NCI-H526 (cell line): ENCODE results near the gene PCSK7.
A peak's percentile ranks its signal among the peaks of the same experiment; 100 is the strongest.

Experiments
- DNase-seq, 2 experiments: peaks; one replicate each; lab custom pipeline; 2025; lab: John Stamatoyannopoulos, UW

Gene PCSK7

DNA sequence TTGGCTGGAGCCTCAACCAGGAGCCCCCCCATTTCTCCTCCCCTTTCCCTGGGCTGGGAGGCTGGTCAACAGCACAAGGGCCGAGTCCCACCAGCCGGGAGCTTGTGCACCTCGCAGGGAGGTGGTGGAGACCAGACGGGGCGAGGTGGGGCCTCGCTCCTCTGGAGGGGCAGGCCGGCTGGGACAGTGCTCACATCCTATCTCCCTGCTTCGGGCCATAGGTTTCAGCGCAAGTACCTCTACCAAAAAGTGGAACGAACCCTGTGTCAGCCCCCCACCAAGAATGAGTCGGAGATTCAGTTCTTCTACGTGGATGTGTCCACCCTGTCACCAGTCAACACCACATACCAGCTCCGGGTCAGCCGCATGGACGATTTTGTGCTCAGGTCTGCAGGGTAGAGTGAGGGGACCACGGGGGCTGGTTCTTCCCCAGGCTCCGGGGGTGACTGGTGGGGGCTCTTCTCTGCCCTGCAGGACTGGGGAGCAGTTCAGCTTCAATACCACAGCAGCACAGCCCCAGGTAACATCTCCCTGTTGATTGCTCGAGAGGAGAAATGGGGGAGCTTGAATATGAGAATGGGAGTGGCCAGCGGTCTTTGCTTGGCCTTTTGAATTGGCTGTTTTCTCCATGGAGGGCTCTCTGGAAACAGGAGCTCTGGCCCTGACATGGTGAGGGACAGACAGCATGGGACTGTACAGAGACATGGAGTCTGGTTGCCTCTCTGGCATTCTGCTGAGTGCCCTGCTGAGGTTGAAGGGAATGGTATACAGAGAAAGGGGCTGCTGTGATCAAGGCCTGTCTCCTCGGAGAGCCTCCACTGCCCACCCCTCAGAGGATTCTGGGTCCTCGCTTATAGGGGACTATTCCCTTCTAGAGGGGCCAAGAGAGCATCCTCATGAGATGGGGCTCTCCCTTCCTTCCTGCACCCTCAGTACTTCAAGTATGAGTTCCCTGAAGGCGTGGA lies 50.0 kb downstream of the PCSK7 start:
- no peak for DNase-seq

DNA sequence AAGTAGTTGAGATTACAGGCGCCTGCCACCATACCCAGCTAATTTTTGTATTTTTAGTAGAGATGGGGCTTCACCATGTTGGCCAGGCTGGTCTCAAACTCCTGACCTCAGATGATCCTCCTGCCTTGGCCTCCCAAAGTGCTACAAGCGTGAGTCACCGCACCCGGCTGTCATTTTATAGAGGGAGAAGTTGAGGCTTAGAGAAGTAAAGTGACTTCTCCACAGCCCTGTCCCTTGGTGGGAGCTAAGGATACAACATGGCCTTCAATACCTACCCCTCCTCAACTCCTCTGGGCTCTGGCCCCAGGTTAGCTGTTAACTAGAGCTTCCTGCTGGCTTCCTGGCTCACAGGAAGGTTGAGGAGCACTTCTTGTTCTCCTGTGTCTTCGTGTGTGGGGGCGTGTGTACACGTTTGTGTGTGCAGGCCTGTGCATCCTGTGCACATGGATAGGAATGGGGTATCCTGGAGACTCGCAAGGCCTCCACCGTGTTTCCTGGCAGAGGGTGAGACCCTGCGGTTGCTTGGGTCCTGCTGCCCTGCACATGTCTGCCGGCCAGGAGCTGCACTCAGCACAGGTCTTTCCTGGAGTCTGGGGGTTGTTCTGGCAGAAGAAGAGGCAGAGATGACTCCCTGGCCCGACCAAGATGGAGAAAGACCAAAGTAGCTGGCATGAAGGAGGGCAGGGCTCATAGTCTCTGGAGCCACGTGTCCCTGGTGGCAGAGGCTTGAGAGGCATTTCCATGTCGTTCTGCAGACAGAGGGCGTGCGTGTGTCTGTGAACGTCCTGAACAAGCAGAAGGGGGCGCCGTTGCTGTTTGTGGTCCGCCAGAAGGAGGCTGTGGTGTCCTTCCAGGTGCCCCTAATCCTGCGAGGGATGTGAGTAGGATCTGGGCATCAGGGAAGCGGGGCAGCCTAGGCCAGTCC lies 51.0 kb downstream of the PCSK7 start:
- peak; percentile 81 to 92 for DNase-seq

- no peak for DNase-seq
Measured at GRCh38 chr11:117180020-117180419, 51.9 kb downstream of the PCSK7 start.

GRCh38 chr11:117179048-117179999 lies 52.5 kb downstream of the PCSK7 start:
- DNase-seq = peak in 1 of 2 experiments; percentile 80

- DNase-seq = peak; percentile 98 to 100
Measured at GRCh38 chr11:117178210-117179034, 53.5 kb downstream of the PCSK7 start, which contains the start of gene SIDT2. TSS of gene SIDT2 (plus strand) at chr11:117178743. CDS start at chr11:117179264, 521 bp downstream.

DNA sequence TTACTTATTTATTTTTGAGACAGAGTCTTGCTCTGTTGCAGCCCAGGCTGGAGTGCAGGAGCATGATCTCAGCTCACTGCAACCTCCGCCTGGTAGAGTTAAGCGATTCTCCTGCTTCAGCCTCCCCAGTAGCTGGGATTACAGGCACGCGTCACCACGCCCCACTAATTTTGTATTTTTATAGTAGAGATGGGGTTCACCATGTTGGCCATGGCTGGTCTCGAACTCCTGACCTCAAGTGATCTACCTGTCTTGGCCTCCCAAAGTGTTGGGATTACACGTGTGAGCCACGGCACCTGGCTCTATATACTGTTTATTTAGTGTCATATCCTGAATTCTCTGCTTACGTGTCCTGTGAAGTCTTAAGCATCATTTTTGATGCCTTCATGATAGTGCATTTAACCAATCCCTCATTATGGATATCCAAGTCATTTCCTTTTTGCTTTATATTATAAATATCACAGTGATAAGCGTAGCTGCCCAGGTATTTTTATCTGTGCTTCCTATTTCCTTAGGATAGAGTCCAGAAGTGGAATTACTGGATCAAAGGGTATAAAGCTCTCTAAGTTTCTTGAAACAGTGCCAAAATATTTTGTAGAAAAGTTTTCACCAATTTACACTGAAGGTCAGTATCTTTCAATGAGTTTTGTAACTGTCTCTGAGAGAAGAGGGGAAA lies 54.2 kb downstream of the PCSK7 start:
- DNase-seq = no peak

- no peak for DNase-seq
Measured at GRCh38 chr11:117176186-117176585, 55.7 kb downstream of the PCSK7 start.

- no peak for DNase-seq
Measured at GRCh38 chr11:117175781-117176180, 56.1 kb downstream of the PCSK7 start.

- DNase-seq = no peak
Measured at GRCh38 chr11:117175104-117175503, 56.8 kb downstream of the PCSK7 start.

DNA sequence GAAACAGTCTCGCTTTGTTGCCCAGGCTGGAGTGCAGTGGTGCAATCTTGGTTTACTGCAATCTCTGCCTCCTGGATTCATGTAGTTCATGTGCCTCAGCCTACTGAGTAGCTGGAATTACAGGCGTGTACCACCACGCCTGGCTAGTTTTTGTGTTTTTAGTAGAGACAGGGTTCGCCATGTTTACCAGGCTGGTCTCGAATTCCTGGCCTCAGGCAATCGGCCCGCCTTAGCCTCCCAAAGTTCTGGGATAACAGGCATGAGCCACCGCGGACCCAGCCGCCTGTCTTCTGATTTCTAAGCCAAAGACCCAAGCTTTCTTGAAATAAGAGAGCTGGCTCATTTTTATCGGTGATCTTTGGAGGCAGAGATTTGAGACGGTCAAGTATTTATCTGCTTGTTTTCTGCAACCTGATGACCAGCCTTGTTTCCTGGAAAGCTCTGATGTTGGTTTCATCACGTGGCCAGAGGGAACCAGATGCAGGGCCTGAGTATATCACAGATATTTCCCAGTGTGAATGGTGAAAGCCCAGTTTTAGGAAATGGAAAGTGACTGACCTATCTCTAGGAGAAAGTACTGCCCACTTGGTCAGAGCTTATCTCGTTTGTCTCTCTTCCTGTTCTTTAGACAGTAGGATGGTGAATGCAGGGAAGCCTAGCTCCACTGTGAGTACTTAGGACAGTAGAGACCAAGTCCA lies 59.0 kb downstream of the PCSK7 start:
- no peak for DNase-seq

DNA sequence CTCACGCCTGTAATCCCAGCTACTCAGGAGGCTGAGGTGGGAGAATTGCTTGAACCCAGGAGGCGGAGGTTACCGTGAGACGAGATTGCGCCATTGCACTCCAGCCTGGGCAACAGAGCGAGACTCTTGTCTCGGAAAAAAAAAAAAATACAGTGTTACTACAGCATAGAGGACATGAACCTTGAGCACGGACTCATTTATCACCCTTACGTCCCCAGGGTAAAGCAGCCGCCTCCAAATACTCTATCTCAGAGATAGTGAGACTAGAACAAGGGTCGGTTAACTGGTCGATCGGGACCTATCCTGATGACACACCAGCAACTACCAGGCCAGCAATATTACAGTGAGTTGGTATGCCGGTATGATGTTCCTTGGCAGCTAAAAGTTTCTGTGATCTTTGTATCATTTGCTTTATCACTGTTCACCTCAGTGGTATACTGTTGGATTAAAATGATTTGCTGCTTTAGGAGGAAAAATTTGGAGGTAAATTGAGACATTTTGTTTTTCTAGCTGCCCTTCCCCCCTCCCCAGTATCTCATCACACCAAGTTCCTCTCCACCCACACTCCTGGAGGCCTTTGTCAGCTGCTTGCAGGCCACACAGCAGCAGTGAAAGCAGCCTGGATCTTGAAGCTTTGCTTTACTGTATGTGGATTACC lies 60.3 kb downstream of the PCSK7 start:
- DNase-seq = no peak

- no peak for DNase-seq
Measured at GRCh38 chr11:117171007-117171403, 60.9 kb downstream of the PCSK7 start.

- no peak for DNase-seq
Measured at GRCh38 chr11:117170210-117170609, 61.7 kb downstream of the PCSK7 start.

DNA sequence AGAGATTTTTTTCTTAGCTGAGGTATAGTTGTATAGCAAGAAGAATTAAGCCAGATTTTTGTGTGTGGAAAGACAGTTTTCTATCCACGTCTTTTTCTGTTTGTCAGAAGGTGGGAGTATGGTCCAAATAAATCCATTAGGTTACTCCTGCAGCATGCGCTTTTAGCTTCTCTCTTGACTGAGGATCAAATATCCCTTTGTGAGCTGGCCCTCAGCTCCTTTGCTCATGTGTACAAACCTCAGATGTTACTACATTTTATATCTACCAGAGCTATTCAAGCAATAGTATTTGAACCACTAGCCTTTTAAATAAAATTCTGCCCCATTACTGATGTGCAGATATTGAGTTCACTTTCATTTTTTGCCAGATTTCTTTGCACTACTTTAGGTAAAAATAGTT lies 62.1 kb downstream of the PCSK7 start:
- DNase-seq = no peak

- no peak for DNase-seq
Measured at GRCh38 chr11:117166491-117166890, 65.4 kb downstream of the PCSK7 start.

- DNase-seq = no peak
Measured at GRCh38 chr11:117160826-117161225, 71.0 kb downstream of the PCSK7 start.

DNA sequence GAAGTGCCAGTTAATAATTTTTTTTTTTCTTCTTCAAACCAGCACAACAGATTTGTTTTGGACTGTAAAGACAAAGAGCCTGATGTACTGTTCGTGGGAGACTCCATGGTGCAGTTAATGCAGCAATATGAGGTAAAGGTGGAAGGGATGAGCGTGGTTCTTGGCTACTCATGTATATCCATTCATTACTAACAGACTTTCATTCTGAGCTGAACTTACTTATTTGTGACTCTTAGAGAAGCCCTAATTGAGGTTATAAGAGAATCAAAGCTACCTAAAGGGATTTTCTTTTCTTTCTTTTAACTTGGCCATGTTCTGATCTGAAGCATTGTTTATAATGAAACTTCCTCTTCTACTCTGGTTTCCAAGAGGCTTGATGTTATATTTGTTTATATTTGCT lies 72.0 kb downstream of the PCSK7 start:
- no peak for DNase-seq

GRCh38 chr11:117157507-117157906 lies 74.4 kb downstream of the PCSK7 start:
- no peak for DNase-seq

DNA sequence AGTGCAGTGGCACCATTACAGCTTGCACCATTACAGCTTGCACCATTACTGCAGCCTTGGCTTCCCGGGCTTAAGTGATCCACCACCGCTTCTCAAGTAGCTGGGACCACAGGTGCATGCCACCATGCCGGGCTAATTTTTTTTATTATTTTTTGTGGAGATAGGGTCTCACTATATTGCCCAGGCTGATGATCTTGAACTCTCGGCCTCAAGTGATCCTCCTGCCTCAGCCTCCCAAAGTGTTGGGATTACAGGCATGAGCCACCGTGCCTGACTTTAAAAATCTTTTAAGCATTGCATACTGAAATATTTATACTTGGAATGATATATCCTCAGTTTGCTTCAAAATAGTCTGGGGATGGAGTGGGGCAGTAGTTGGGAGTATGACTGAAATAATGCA lies 77.4 kb downstream of the PCSK7 start:
- no peak for DNase-seq
